PC-3 (cell line): ENCODE measurements around the gene NHSL1. TPM values are rescaled to one million over a fixed set of nuclear protein-coding genes. Genes with fewer than 3 reads are reported as not detected.

Experiments used
- ATAC-seq: fragments of 200-7000 bp; cut with Tn5 transposase; 2 replicates; pipeline ENCODE4 v1.9.1; 2020; ENCODE audit warnings: mild to moderate bottlenecking, moderate library complexity
- BruUV-seq: library from RNA; stranded (reverse); fragments of 400-500 nt; replicated peaks from 2 replicates; lab custom pipeline; 2021; lab: Mats Ljungman, UMichigan
- CTCF ChIA-PET: fragments of 300-600 bp; sonication (Branson Sonifier 250); formaldehyde crosslinking; loops from one replicate; lab custom pipeline; 2022; ENCODE audit warnings: antibody characterized with exemption; lab: Charles Lee
- POLR2A ChIA-PET: fragments of 300-600 bp; sonication (Branson Sonifier 250); formaldehyde crosslinking; loops from one replicate; lab custom pipeline; 2022; ENCODE audit warnings: antibody characterized with exemption; ENCODE audit not compliant: unreplicated experiment; lab: Charles Lee
- DNase-seq: peaks from one replicate; pipeline ENCODE4 v3.0.0-alpha.2; 2015
- H2AFZ ChIP-seq: fragments of 300-600 bp; sonication (generic); 2 replicates; pipeline ENCODE4 v1.6.0; 2016; ENCODE audit warnings: antibody characterized with exemption, low read length
- H3F3A ChIP-seq: fragments of 300-600 bp; sonication (generic); one replicate; pipeline ENCODE4 v1.6.0; 2017; ENCODE audit warnings: antibody characterized with exemption, low read length, control low read depth, mild to moderate bottlenecking; ENCODE audit not compliant: unreplicated experiment
- H3K27ac ChIP-seq: fragments of 300-600 bp; sonication (generic); 2 replicates; pipeline ENCODE4 v1.5.1; 2016; ENCODE audit warnings: mild to moderate bottlenecking, low read length
- H3K27me3 ChIP-seq: fragments of 300-600 bp; sonication (generic); 2 replicates; pipeline ENCODE4 v1.6.1; 2016; ENCODE audit warnings: low read length, mixed read lengths
- H3K36me3 ChIP-seq: fragments of 300-600 bp; sonication (generic); 2 replicates; pipeline ENCODE4 v1.6.1; 2016; ENCODE audit warnings: low read depth, mixed run types, low read length, mixed read lengths
- H3K4me1 ChIP-seq: fragments of 300-600 bp; sonication (generic); 2 replicates; pipeline ENCODE4 v1.5.1; 2016; ENCODE audit warnings: low read length; ENCODE audit not compliant: insufficient read depth
- H3K4me2 ChIP-seq: fragments of 300-600 bp; sonication (generic); 2 replicates; pipeline ENCODE4 v1.6.0; 2016; ENCODE audit warnings: low read length
- H3K4me3 ChIP-seq: fragments of 300-600 bp; sonication (generic); 2 replicates; pipeline ENCODE4 v1.5.1; 2016; ENCODE audit warnings: mild to moderate bottlenecking, low read length, mixed read lengths
- H3K79me2 ChIP-seq: fragments of 300-600 bp; sonication (generic); 2 replicates; pipeline ENCODE4 v1.6.1; 2017; ENCODE audit warnings: low read length, mixed read lengths
- H3K9ac ChIP-seq: fragments of 300-600 bp; sonication (generic); 2 replicates; pipeline ENCODE4 v1.6.0; 2016; ENCODE audit warnings: mild to moderate bottlenecking, low read length
- H3K9me2 ChIP-seq: fragments of 300-600 bp; sonication (generic); replicated peaks from 2 replicates; pipeline ENCODE4 v1.6.1; 2016; ENCODE audit warnings: mixed run types, low read length, mixed read lengths
- H3K9me3 ChIP-seq: fragments of 300-600 bp; sonication (generic); 2 replicates; pipeline ENCODE4 v1.6.1; 2016; ENCODE audit warnings: low read length, mixed read lengths
- H4K20me1 ChIP-seq: fragments of 300-600 bp; sonication (generic); 2 replicates; pipeline ENCODE4 v1.6.1; 2016; ENCODE audit warnings: low read length, mixed read lengths
- EZH2 ChIP-seq: fragments of 300-600 bp; sonication (generic); IDR thresholded peaks from one replicate; pipeline ENCODE4 v1.6.1; 2017; ENCODE audit warnings: antibody characterized with exemption, mild to moderate bottlenecking, low read length; ENCODE audit not compliant: unreplicated experiment
- EZH2phosphoT487 ChIP-seq: fragments of 300-600 bp; sonication (generic); IDR thresholded peaks from 2 replicates; pipeline ENCODE4 v1.6.1; 2018; ENCODE audit warnings: mild to moderate bottlenecking, antibody characterized with exemption, low read length, borderline replicate concordance
- intact Hi-C: fragments of 100-400 bp; cut with micrococcal nuclease; formaldehyde crosslinking; loops from 2 replicates; pipeline ENCODE4 v1.9.0; 2023
- total RNA-seq: library from RNA; depleted of rRNA; stranded (reverse); fragments of >200 nt; gene quantifications from 2 replicates; pipeline ENCODE4 v1.2.3, GENCODE V29; 2014
- TF ChIP-seq, protein P1 (sequence below): fragments of 300-600 bp; sonication (generic); conservative IDR thresholded peaks from 2 replicates; pipeline ENCODE4 v1.5.1; 2017; ENCODE audit warnings: antibody characterized with exemption, low read depth, mild to moderate bottlenecking, low read length

NHSL1 gene
- total RNA-seq, 1 experiment from 2014 or later, result 4.8 TPM

DNA sequence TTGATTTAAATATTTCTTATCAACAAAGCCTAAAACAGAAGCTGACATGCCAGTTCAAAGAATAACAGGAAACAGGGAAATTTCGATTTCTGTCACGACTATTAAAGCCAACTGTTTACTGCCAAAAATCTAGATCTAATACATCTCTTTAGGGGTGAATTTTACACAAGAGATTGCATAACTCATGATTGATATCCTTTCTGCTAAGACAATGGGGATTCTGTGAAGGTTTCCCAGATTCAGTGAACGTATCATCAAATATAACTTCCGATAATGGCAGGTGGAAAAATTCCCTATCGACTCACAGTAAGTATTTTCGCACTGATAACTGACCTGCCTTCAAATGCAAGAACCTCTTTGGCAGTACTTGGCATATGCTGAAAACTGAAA lies 42.9 kb downstream of the NHSL1 start:
- ATAC-seq (no peak), DNase-seq (no peak)
- no peaks in the 10 kb centered on the region for H3K9me3 ChIP-seq
- peaks cover 21% of the 10 kb centered on the region for H3K4me1 ChIP-seq
- CTCF ChIA-PET, result interaction anchor here (0.6 kb wide), 1 partner anchor 53 kb away, joined by 3 read pairs; no protein-coding TSS in a partner anchor
- H4K20me1 ChIP-seq, result no peaks in the 10 kb centered on the region
- H3K4me3 ChIP-seq, result no peak overlapping the region
- intact Hi-C loops, result no loop called here
- peak overlapping the region; percentile 67 for H3K4me2 ChIP-seq
- H3K27me3 ChIP-seq, result no peaks in the 10 kb centered on the region
- POLR2A ChIA-PET, result no interaction called here
- TF ChIP-seq EZH2 (no peak), EZH2phosphoT487 (no peak)
- TF ChIP-seq, protein P1, sequence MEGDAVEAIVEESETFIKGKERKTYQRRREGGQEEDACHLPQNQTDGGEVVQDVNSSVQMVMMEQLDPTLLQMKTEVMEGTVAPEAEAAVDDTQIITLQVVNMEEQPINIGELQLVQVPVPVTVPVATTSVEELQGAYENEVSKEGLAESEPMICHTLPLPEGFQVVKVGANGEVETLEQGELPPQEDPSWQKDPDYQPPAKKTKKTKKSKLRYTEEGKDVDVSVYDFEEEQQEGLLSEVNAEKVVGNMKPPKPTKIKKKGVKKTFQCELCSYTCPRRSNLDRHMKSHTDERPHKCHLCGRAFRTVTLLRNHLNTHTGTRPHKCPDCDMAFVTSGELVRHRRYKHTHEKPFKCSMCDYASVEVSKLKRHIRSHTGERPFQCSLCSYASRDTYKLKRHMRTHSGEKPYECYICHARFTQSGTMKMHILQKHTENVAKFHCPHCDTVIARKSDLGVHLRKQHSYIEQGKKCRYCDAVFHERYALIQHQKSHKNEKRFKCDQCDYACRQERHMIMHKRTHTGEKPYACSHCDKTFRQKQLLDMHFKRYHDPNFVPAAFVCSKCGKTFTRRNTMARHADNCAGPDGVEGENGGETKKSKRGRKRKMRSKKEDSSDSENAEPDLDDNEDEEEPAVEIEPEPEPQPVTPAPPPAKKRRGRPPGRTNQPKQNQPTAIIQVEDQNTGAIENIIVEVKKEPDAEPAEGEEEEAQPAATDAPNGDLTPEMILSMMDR, result no peak
- H3K79me2 ChIP-seq, result no peaks in the 10 kb centered on the region
- no TSS peak for BruUV-seq
- no peak overlapping the region for H2AFZ ChIP-seq
- no peaks in the 10 kb centered on the region for H3K9me2 ChIP-seq
- H3K9ac ChIP-seq, result peak overlapping the region; percentile 69
- H3K36me3 ChIP-seq, result no peaks in the 10 kb centered on the region
- peak overlapping the region; percentile 96 for H3K27ac ChIP-seq
- no peaks in the 10 kb centered on the region for H3F3A ChIP-seq

DNA sequence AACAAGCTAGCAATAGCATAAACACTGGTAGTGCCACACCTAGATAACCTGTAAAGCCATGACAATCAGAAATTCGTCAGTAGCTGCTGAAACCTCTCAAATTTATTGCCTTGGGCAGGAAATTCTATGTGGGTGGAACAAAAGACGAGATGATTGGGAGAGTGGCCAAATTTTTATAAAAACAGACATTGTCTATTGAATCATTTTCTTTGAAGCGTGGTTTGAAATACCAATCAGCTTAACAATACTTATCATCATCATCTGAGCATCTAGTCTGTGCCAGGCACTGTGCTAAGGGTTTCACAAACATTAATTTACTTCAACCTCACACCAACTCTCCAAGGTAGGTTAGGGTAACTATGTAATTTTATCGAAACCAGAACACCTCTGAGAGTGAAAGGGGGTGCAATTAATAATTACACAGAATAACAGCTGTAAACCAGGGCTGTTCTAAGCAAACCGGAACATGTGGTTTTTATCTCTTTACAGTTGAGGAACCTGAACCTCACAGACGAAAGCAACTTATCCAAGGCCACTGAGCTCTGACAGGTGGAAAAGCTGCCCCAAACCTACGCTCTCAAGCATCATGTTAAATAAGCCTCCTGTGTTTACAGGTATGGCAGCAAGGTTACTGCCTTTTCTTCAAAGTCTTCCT lies 43.4 kb downstream of the NHSL1 start:
- POLR2A ChIA-PET, result interaction anchor here (0.5 kb wide), 1 partner anchor 12 kb away, joined by 4 read pairs; no protein-coding TSS in a partner anchor
- TSS peak; percentile 39 for BruUV-seq
- H3K4me2 ChIP-seq, result peak overlapping the region; percentile 67

More for the DNA sequence above, 43.4 kb downstream of the NHSL1 start:
- peak overlapping the region; percentile 28; the same call in 1 of the 2 replicates for H3K4me3 ChIP-seq
- ATAC-seq (peak; percentile 87), DNase-seq (peak; percentile 87)
- H3K9me3 ChIP-seq, result no peaks in the 10 kb centered on the region
- peak overlapping the region; percentile 69 for H3K9ac ChIP-seq
- no peaks in the 10 kb centered on the region for H4K20me1 ChIP-seq
- no peaks in the 10 kb centered on the region for H3F3A ChIP-seq
- CTCF ChIA-PET, result interaction anchor here (0.6 to 0.7 kb wide), 2 partner anchors 9 to 53 kb away, joined by 3 read pairs; no protein-coding TSS in a partner anchor
- no peaks in the 10 kb centered on the region for H3K9me2 ChIP-seq
- no peaks in the 10 kb centered on the region for H3K36me3 ChIP-seq
- H2AFZ ChIP-seq, result peak overlapping the region; percentile 58; the same call in 1 of the 2 replicates
- H3K79me2 ChIP-seq, result no peaks in the 10 kb centered on the region
- peak overlapping the region; percentile 96 for H3K27ac ChIP-seq
- H3K27me3 ChIP-seq, result no peaks in the 10 kb centered on the region
- peaks cover 21% of the 10 kb centered on the region for H3K4me1 ChIP-seq
- intact Hi-C loops, result loop anchor here (2.0 kb wide), 1 partner anchor 13 kb away; no protein-coding TSS in a partner anchor
- TF ChIP-seq EZH2phosphoT487 (no peak), EZH2 (no peak)
- TF ChIP-seq, protein P1, result no peak
